ENCODE data around the gene METTL3. TPM values are rescaled to one million over a fixed set of nuclear protein-coding genes. Genes with fewer than 3 reads are reported as not detected.

The METTL3 gene
- total and polyA plus RNA-seq, 2 of the 13 experiments (the other 11 are each of a cell fraction or from before 2014, with no cell fraction given): 123 to 130 TPM

DNA sequence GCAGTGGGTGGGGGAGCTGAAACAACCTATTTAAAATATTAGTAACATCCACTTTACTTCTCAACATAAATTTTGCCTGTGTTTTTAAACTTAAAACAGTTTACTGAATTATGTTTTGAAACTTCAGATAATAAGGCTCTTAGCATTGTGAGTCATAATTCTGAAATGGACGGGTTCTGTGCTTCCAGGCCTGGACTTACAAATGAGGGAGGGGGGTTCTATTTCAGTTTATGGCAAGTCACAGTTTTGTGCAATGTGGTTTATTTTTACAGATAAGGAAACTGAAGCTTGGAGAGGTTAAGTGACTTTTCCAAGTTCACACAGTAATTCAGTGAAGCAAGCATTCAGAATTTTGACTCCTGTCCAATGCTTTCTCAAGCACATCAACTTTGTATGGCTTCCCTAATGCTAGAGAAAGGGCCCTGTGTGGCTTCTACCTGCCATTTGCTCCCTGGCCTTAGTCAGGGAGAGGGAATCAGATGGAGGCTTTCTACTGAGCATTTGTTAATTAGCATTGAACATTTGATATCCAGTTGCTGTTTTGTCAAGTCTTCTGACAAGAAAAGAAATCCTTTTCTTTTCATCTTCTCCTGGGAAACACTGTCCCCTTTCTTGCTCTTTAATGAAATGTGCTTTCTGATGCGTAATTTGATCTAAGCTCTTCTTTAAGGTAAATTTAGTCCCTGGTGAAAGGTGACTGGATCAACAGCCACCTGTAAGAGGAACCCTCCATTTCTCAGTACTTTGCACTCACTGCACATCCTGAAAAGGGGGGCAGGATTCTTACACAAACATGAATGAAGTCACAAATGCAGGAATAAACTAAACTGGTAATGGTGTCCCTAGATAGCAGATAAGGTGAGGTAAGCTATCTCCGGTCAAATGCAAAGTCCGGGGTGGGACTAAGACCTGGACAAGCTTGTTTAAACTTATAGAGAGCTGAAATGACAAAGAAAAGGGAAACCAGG is 17.5 kb upstream of the METTL3 start (continued):
- TF ChIP-seq PHF21A (CRISPR knock-in tag; IDR thresholded peaks at IDR 0.05) (peak; percentile 95), TCF12 (IDR thresholded peaks at IDR 0.05) (no peak), TCF12 (CRISPR knock-in tag; IDR thresholded peaks at IDR 0.05) (peak; percentile 34; the same call in 1 of the 2 replicates), TAF1 (CRISPR knock-in tag; IDR thresholded peaks at IDR 0.05) (no peak), ZNF761 (CRISPR knock-in tag; conservative IDR thresholded peaks at IDR 0.05) (no peak), IKZF4 (CRISPR knock-in tag; IDR thresholded peaks at IDR 0.05; ENCODE audit: borderline replicate concordance, low read depth, not compliant biosample characterization) (no peak), ZNF788 (CRISPR knock-in tag; IDR thresholded peaks at IDR 0.05; ENCODE audit: borderline replicate concordance) (no peak; the same call in 1 of the 2 replicates), ZNF724P (CRISPR knock-in tag; IDR thresholded peaks at IDR 0.05; ENCODE audit: borderline replicate concordance) (no peak), ZNF292 (CRISPR knock-in tag; IDR thresholded peaks at IDR 0.05; ENCODE audit: borderline replicate concordance, low read depth) (peak; percentile 8; the same call in 1 of the 2 replicates), CHD4 (IDR thresholded peaks at IDR 0.05; ENCODE audit: borderline replicate concordance, low read length) (0 out of 2 replicates have a peak, but pooled peaks have one; percentile 42), GATA4 (IDR thresholded peaks at IDR 0.05; ENCODE audit: borderline replicate concordance, low read depth) (peak; percentile 63; the same call in 1 of the 2 replicates), ZBTB8A (CRISPR knock-in tag; IDR thresholded peaks at IDR 0.05; ENCODE audit: borderline replicate concordance, low read depth) (no peak), ZNF256 (CRISPR knock-in tag; conservative IDR thresholded peaks at IDR 0.05) (no peak), TEAD2 (CRISPR knock-in tag; IDR thresholded peaks at IDR 0.05) (no peak), ZNF484 (CRISPR knock-in tag; IDR thresholded peaks at IDR 0.05; ENCODE audit: borderline replicate concordance, low read depth) (no peak), ZSCAN20 (CRISPR knock-in tag; IDR thresholded peaks at IDR 0.05; ENCODE audit: borderline replicate concordance) (0 out of 2 replicates have a peak, but pooled peaks have one; percentile 49), ZNF558 (CRISPR knock-in tag; IDR thresholded peaks at IDR 0.05; ENCODE audit: borderline replicate concordance) (no peak), NCOA1 (CRISPR knock-in tag; IDR thresholded peaks at IDR 0.05) (no peak), ELF3 (CRISPR knock-in tag; IDR thresholded peaks at IDR 0.05) (peak; percentile 87; the same call in 1 of the 2 replicates), ZNF460 (CRISPR knock-in tag; IDR thresholded peaks at IDR 0.05; ENCODE audit: borderline replicate concordance) (no peak)
- TF ChIP-seq, protein P1, sequence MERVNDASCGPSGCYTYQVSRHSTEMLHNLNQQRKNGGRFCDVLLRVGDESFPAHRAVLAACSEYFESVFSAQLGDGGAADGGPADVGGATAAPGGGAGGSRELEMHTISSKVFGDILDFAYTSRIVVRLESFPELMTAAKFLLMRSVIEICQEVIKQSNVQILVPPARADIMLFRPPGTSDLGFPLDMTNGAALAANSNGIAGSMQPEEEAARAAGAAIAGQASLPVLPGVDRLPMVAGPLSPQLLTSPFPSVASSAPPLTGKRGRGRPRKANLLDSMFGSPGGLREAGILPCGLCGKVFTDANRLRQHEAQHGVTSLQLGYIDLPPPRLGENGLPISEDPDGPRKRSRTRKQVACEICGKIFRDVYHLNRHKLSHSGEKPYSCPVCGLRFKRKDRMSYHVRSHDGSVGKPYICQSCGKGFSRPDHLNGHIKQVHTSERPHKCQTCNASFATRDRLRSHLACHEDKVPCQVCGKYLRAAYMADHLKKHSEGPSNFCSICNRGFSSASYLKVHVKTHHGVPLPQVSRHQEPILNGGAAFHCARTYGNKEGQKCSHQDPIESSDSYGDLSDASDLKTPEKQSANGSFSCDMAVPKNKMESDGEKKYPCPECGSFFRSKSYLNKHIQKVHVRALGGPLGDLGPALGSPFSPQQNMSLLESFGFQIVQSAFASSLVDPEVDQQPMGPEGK (CRISPR knock-in tag; IDR thresholded peaks at IDR 0.05): peak; percentile 87
- TF ChIP-seq, protein P2, sequence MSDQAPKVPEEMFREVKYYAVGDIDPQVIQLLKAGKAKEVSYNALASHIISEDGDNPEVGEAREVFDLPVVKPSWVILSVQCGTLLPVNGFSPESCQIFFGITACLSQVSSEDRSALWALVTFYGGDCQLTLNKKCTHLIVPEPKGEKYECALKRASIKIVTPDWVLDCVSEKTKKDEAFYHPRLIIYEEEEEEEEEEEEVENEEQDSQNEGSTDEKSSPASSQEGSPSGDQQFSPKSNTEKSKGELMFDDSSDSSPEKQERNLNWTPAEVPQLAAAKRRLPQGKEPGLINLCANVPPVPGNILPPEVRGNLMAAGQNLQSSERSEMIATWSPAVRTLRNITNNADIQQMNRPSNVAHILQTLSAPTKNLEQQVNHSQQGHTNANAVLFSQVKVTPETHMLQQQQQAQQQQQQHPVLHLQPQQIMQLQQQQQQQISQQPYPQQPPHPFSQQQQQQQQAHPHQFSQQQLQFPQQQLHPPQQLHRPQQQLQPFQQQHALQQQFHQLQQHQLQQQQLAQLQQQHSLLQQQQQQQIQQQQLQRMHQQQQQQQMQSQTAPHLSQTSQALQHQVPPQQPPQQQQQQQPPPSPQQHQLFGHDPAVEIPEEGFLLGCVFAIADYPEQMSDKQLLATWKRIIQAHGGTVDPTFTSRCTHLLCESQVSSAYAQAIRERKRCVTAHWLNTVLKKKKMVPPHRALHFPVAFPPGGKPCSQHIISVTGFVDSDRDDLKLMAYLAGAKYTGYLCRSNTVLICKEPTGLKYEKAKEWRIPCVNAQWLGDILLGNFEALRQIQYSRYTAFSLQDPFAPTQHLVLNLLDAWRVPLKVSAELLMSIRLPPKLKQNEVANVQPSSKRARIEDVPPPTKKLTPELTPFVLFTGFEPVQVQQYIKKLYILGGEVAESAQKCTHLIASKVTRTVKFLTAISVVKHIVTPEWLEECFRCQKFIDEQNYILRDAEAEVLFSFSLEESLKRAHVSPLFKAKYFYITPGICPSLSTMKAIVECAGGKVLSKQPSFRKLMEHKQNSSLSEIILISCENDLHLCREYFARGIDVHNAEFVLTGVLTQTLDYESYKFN (CRISPR knock-in tag; conservative IDR thresholded peaks at IDR 0.05): peak; percentile 98
- TF ChIP-seq, protein P3, sequence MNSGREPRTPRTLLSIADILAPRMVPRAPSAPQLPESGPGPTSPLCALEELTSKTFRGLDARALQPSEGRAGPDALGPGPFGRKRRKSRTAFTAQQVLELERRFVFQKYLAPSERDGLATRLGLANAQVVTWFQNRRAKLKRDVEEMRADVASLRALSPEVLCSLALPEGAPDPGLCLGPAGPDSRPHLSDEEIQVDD (CRISPR knock-in tag; IDR thresholded peaks at IDR 0.05; ENCODE audit: borderline replicate concordance): no peak
